AG10803 (cell line): ENCODE results near the gene SLC12A8.

Experiments
- DNase-seq: peaks from one replicate; pipeline ENCODE4 v3.0.0; 2010; ENCODE audit warnings: low read depth
- H3K4me3 ChIP-seq: 2 replicates; pipeline ENCODE4 v1.5.1; 2011; ENCODE audit warnings: mild to moderate bottlenecking, low read length, control low read depth
- TF ChIP-seq, protein P1 (sequence below): conservative IDR thresholded peaks from 2 replicates; pipeline ENCODE4 v1.5.1; 2011; ENCODE audit warnings: mild to moderate bottlenecking, low read length, control low read depth, inconsistent platforms

SLC12A8 gene

DNA sequence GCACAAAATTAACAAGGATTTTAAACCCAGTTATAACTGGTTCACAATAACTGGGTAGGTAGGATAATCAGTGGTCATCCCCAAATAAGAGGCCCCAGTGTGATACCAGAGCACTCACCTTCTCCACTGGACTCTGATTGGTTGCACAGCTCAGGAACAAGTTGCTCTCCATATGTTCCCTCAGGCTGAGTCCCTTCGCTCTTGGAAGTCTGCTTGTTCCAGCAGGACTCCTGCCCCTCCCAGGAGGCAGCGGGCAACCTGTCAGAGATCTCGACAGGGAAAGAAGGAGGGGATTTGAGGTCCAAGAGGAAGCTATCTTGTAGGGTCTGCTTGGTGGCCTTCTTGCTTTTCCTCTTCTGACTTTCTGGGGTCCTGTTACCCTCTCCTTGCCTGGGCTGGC is 105.2 kb downstream of the SLC12A8 start:
- TF ChIP-seq, protein P1, sequence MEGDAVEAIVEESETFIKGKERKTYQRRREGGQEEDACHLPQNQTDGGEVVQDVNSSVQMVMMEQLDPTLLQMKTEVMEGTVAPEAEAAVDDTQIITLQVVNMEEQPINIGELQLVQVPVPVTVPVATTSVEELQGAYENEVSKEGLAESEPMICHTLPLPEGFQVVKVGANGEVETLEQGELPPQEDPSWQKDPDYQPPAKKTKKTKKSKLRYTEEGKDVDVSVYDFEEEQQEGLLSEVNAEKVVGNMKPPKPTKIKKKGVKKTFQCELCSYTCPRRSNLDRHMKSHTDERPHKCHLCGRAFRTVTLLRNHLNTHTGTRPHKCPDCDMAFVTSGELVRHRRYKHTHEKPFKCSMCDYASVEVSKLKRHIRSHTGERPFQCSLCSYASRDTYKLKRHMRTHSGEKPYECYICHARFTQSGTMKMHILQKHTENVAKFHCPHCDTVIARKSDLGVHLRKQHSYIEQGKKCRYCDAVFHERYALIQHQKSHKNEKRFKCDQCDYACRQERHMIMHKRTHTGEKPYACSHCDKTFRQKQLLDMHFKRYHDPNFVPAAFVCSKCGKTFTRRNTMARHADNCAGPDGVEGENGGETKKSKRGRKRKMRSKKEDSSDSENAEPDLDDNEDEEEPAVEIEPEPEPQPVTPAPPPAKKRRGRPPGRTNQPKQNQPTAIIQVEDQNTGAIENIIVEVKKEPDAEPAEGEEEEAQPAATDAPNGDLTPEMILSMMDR, result no peak
- no peak for DNase-seq
- H3K4me3 ChIP-seq, result no peak overlapping the region

DNA sequence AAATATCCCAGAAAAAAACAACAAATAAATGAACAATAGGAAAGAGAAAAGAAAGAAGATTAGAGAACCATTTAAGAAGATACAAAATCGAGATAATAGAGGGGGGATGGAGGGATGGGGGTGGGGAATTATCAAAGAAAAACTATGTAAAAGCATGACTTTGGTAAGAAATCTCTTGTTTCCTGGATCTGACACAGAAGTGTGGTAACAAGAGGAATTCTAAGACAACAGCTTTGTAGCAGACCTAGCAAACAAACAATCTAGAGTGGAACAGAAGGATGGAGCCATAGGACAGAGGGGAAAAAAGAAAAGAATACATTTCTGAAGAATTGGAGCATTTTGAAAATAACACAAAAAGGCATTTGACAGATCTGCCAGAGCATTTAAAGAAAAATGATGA is 107.4 kb downstream of the SLC12A8 start:
- TF ChIP-seq, protein P1, result no peak
- H3K4me3 ChIP-seq, result no peak overlapping the region
- no peak for DNase-seq

GRCh38 chr3:125104639-125105038 is 107.9 kb downstream of the SLC12A8 start:
- no peak for DNase-seq
- TF ChIP-seq, protein P1, result no peak
- H3K4me3 ChIP-seq, result no peak overlapping the region

- TF ChIP-seq, protein P1, result no peak
- H3K4me3 ChIP-seq, result no peak overlapping the region
- no peak for DNase-seq
These were observed 109.1 kb downstream of the SLC12A8 start for GRCh38 chr3:125103406-125103805.

DNA sequence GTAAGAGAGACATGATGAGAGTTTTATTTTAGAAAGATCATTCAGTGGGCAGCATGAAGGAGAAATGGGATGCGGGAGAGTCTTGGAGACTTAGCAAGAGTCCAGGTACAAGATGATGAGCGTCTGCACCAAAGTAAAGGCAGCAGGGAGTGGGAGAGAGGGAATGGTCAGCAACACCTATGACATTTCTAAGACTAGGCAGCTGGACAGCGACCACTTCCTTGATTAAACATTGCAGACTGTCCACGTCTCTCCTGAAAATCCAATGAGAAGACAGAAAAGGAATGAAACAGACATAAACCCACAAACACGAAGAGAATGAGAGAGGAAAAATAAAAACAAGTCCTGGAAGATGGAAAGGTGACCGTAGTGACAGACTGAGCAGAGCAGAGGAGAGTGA is 110.1 kb downstream of the SLC12A8 start:
- DNase-seq, result no peak
- H3K4me3 ChIP-seq, result no peak overlapping the region
- TF ChIP-seq, protein P1, result no peak

- peak; percentile 50 for DNase-seq
- no peak overlapping the region for H3K4me3 ChIP-seq
- TF ChIP-seq, protein P1, result no peak
These were observed 113.8 kb downstream of the SLC12A8 start for GRCh38 chr3:125098611-125099291.

DNA sequence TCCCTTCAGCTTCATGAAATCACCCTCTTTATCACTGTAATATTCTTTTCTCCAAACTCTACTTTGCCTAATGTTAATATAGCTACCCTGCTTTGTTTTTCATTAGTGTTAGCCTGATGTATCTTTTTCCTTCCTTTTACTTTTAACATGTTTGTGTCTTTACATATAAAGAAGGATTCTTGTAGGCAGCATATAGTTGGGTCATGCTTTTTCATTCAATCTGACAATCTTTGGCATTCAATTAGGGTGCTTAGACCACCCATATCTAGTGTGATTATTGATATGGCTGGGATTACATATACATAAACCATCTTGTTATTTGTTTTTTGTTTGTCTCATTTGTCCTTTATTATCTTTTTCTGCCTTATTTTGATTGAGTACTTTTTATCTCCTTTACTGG is 121.9 kb downstream of the SLC12A8 start:
- no peak for DNase-seq
- no peak overlapping the region for H3K4me3 ChIP-seq
- TF ChIP-seq, protein P1, result no peak
